GM23248 (cell line): Measurements from ENCODE around the gene TSPAN8.

Experiments
- EZH2 ChIP-seq: fragments of 200-600 bp; sonication (generic); IDR thresholded peaks from 2 replicates; pipeline ENCODE4 v1.6.1; 2018; ENCODE audit warnings: antibody characterized with exemption, mild to moderate bottlenecking; ENCODE audit not compliant: insufficient read depth, poor library complexity, severe bottlenecking
- EZH2phosphoT487 ChIP-seq: fragments of 200-600 bp; sonication (generic); IDR thresholded peaks from 2 replicates; pipeline ENCODE4 v1.6.1; 2018; ENCODE audit warnings: antibody characterized with exemption, moderate library complexity, mild to moderate bottlenecking, low read depth; ENCODE audit not compliant: insufficient read depth

DNA sequence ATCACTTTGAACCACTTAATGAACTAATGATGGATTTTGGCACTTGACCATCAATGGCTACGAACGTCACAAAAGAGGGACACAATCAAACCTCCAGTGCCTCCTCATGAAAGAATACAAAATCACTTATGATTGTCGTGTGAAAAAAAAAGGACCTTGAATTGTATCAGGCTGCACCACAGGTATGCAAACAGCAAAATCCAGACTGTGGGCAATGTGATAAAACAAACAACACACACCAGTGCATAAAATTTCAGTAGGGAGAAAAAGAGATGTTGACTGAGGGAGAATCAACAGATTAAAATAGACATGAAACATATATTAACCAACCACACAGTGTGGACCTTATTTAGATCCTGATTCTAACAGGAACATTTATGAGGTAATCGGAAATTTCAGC, 2.6 kb downstream of the TSPAN8 start:
- TF ChIP-seq EZH2 = no peak
- TF ChIP-seq EZH2phosphoT487 = no peak
